Fibroblast of skin of scalp (primary cell): ENCODE measurements around the gene MRPL49.
"Not testable (repeated sequence)": the region's sequence is repeated elsewhere in the genome, so short reads cannot be mapped to it uniquely, and the experiment has no call there.

Experiments
- DNase-seq: peaks from one replicate; pipeline ENCODE4 v3.0.0-alpha.2; 2013

Gene MRPL49

GRCh38 chr11:65172600-65172999 lies 50.5 kb downstream of the MRPL49 start:
- no peak for DNase-seq

GRCh38 chr11:65174571-65175010 lies 52.5 kb downstream of the MRPL49 start:
- DNase-seq, result not testable (repeated sequence)
